ENCODE data around the gene INPP5A. TPM values are rescaled to one million over a fixed set of nuclear protein-coding genes. Genes with fewer than 3 reads are reported as not detected.

INPP5A gene
- total and polyA plus RNA-seq, 4 donors: 12.4 to 39.9 (median 28.2) TPM

GRCh38 chr10:132774181-132774901 lies 236.8 kb downstream of the INPP5A start:
- Histone ChIP-seq H3K9me3 (ENCODE audit: control insufficient read depth in 4 of 4, insufficient read depth in 3 of 4, low read length in 3 of 4) (peaks cover 0 to 6% (median 0%) of the 10 kb centered on the region in 4 donors), H3K27me3 (ENCODE audit: control insufficient read depth in 3 of 3, insufficient read depth in 3 of 3, low read length in 2 of 3) (peaks cover 0 to 2% (median 0%) of the 10 kb centered on the region in 3 donors), H3K4me3 (no peak overlapping the region), H3K27ac (ENCODE audit: low read depth in 1 of 2, low read length in 1 of 2) (no peak overlapping the region), H3K9ac (ENCODE audit: insufficient read depth in 1 of 2, low read length in 2 of 2) (no peak overlapping the region), H3K36me3 (ENCODE audit: control insufficient read depth in 4 of 4, insufficient read depth in 4 of 4, low read length in 4 of 4) (peaks cover 0 to 35% (median under 1%) of the 10 kb centered on the region in 4 donors), H3K4me1 (ENCODE audit: control insufficient read depth in 5 of 5, insufficient read depth in 5 of 5, low read length in 5 of 5) (no peaks in the 10 kb centered on the region)
- ATAC-seq (ENCODE audit: insufficient read depth, low FRiP score) (no peak), DNase-seq (peak in 2 of 3 donors; percentile 20 to 40)
- TF ChIP-seq CTCF (IDR thresholded peaks at IDR 0.05; ENCODE audit: control extremely low read depth, extremely low read depth): no peak
- 82 to 84% methylated on average over 29 of the region's 29 CpGs for WGBS, 2 donors

- H3K27me3 ChIP-seq (ENCODE audit: control insufficient read depth in 3 of 3, insufficient read depth in 3 of 3, low read length in 2 of 3): peaks cover 0 to 3% (median 0%) of the 10 kb centered on the region in 3 donors
- no peaks in the 10 kb centered on the region for H3K4me1 ChIP-seq (ENCODE audit: control insufficient read depth in 5 of 5, insufficient read depth in 5 of 5, low read length in 5 of 5)
- H3K9ac ChIP-seq (ENCODE audit: insufficient read depth in 1 of 2, low read length in 2 of 2): no peak overlapping the region
- TF ChIP-seq CTCF (IDR thresholded peaks at IDR 0.05; ENCODE audit: control extremely low read depth, extremely low read depth): no peak
- ATAC-seq (ENCODE audit: insufficient read depth, low FRiP score): no peak
- H3K27ac ChIP-seq (ENCODE audit: low read depth in 1 of 2, low read length in 1 of 2): no peak overlapping the region
- WGBS, 2 donors: 85 to 86% methylated on average over 21 to 22 of the region's 22 CpGs
- H3K36me3 ChIP-seq (ENCODE audit: control insufficient read depth in 4 of 4, insufficient read depth in 4 of 4, low read length in 4 of 4): peaks cover 0 to 35% (median 2%) of the 10 kb centered on the region in 4 donors
- peaks cover 0 to 7% (median 0%) of the 10 kb centered on the region in 4 donors for H3K9me3 ChIP-seq (ENCODE audit: control insufficient read depth in 4 of 4, insufficient read depth in 3 of 4, low read length in 3 of 4)
- no peak overlapping the region for H3K4me3 ChIP-seq
- peak; percentile 38 to 74 (median 53) for DNase-seq
Measured at GRCh38 chr10:132774902-132775863, 237.6 kb downstream of the INPP5A start.

GRCh38 chr10:132776186-132776585 lies 238.6 kb downstream of the INPP5A start:
- ATAC-seq (ENCODE audit: insufficient read depth, low FRiP score): no peak

More at GRCh38 chr10:132776186-132776585, 238.6 kb downstream of the INPP5A start:
- Histone ChIP-seq H3K4me3 (no peak overlapping the region), H3K36me3 (ENCODE audit: control insufficient read depth in 4 of 4, insufficient read depth in 4 of 4, low read length in 4 of 4) (peaks cover 0 to 41% (median 3%) of the 10 kb centered on the region in 4 donors), H3K9ac (ENCODE audit: insufficient read depth in 1 of 2, low read length in 2 of 2) (no peak overlapping the region), H3K27ac (ENCODE audit: low read depth in 1 of 2, low read length in 1 of 2) (no peak overlapping the region), H3K4me1 (ENCODE audit: control insufficient read depth in 5 of 5, insufficient read depth in 5 of 5, low read length in 5 of 5) (no peaks in the 10 kb centered on the region), H3K27me3 (ENCODE audit: control insufficient read depth in 3 of 3, insufficient read depth in 3 of 3, low read length in 2 of 3) (peaks cover 0 to 3% (median 0%) of the 10 kb centered on the region in 3 donors), H3K9me3 (ENCODE audit: control insufficient read depth in 4 of 4, insufficient read depth in 3 of 4, low read length in 3 of 4) (peaks cover 0 to 7% (median 0%) of the 10 kb centered on the region in 4 donors)
- 95 to 96% methylated on average over 18 of the region's 18 CpGs for WGBS, 2 donors
- TF ChIP-seq CTCF (IDR thresholded peaks at IDR 0.05; ENCODE audit: control extremely low read depth, extremely low read depth): no peak
- no peak for DNase-seq
